Measurements from ENCODE around the gene ABCC11.
A peak's percentile ranks its signal among the peaks of the same experiment; 100 is the strongest.

The ABCC11 gene

DNA sequence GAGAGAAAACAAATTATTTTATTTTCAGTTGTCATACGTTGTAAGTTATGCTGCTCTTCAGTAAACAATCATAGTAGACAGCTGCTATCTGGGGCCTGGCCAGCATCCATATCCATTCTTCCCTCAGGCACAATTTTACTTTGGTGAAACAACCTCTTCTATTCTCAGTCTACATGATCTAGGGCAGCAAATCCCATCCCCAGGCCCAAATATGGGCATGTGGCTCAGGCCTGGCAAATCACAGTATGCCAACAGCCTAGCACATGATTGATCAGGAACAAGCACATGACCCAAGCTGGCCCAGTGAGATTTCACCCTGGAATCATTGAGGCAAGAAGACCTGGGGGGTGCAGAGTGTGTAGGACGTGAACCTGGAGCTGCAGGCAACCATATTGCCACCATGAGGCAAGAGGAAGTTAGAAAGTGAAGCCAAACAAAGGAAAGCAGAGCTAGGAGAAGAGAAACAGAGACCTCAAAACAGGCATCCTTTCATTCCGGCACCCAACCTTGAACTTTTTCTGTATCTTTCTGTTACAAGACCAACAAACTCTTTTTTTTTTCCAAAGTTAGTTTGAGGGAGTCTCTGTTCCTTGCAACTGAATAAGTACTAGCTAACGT lies 81.3 kb downstream of the ABCC11 start:
- H3K36me3 ChIP-seq, result no peaks in the 10 kb centered on the region
- no peak overlapping the region for H3K27ac ChIP-seq
- H3K27me3 ChIP-seq, result peaks cover 0 to 2% of the 10 kb centered on the region in 2 donors
- no peak for DNase-seq
- no peaks in the 10 kb centered on the region for H3K9me3 ChIP-seq
- no peak overlapping the region for H3K4me3 ChIP-seq
- intact Hi-C loops (cut with DNase I; ENCODE audit: low total_unique reads), result no loop called here
- H3K4me1 ChIP-seq, result peaks cover 0 to 4% (median 2%) of the 10 kb centered on the region in 4 donors
- no peak for TF ChIP-seq CTCF (IDR thresholded peaks at IDR 0.05)

DNA sequence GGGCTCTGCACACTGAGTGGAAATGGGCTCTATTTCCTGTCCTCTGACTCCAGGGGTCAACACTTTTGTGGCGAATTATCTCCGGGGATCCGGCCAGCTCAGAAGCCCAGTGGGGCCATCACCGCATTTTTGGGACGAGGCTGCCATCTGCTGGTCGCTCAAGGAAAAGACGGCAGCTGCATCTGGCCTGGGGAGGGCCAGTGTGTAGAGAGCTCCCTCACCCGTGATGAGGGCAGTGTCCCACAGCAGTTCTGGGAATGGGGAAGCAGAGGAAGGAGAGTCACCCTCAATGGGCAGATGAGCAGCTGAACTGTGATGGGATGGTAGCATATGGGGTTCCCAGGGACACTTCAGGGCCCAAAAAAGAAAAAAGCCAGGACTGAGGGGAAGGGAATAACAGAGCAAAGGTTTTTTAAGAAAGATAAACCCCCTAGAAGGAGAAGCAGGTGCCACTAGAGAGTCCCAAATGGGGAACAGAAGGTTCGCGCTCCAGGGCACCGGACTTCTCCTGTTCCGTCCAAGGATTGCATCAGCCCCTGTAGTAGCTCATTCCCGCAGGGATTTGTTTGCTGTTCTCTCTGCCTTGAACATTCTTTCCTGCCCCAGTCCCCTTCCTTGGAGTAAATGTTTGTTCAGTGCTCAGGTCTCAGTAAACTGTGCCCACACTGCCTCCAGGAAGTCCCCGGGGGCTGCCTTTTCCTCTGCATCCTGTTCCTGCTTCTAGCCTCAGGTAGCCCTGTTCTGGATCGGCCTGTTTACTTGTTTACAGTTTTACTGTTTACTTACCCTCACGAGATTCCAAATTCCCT lies 82.2 kb downstream of the ABCC11 start:
- H3K9me3 ChIP-seq, result no peaks in the 10 kb centered on the region
- no peaks in the 10 kb centered on the region for H3K36me3 ChIP-seq
- H3K27me3 ChIP-seq, result peaks cover 0 to 2% of the 10 kb centered on the region in 2 donors
- H3K4me1 ChIP-seq, result peaks cover 0 to 4% (median 2%) of the 10 kb centered on the region in 4 donors
- peak; percentile 64 to 84 for DNase-seq
- intact Hi-C loops (cut with DNase I; ENCODE audit: low total_unique reads), result loop anchor here (5.0 kb wide), 1 partner anchor 1128 kb away; no protein-coding TSS in a partner anchor
- peak; percentile 76 to 79 for TF ChIP-seq CTCF (IDR thresholded peaks at IDR 0.05)
- no peak overlapping the region for H3K27ac ChIP-seq
- H3K4me3 ChIP-seq, result no peak overlapping the region

GRCh38 chr16:48162839-48163410 lies 84.4 kb downstream of the ABCC11 start:
- H3K36me3 ChIP-seq, result no peaks in the 10 kb centered on the region
- no peak overlapping the region for H3K27ac ChIP-seq
- TF ChIP-seq CTCF (IDR thresholded peaks at IDR 0.05), result no peak
- H3K4me3 ChIP-seq, result no peak overlapping the region
- H3K4me1 ChIP-seq, result peaks cover 0 to 4% (median 2%) of the 10 kb centered on the region in 4 donors
- H3K9me3 ChIP-seq, result no peaks in the 10 kb centered on the region
- no peak for DNase-seq
- intact Hi-C loops (cut with DNase I; ENCODE audit: low total_unique reads), result loop anchor here (5.0 kb wide), 1 partner anchor 1126 kb away; no protein-coding TSS in a partner anchor
- H3K27me3 ChIP-seq, result peaks cover 0 to 6% of the 10 kb centered on the region in 2 donors

DNA sequence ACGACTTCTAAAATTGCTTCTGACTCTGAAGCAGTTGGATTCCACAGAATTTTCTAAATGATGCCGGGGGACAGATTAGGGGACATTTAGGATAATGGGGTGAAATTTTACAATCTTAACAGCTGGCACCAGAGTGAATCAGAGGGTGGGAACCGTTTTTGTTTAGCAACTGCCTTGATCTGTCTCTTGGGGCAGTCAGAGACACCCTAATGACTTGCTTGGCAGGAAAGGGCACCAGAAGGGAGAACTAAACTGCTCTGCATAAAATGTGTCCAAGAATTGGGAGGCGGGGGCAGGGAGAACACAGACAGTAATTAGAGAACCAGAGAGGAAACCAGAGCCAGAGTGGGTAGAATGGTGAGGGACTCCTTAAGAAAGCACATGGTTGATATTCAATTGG lies 85.4 kb downstream of the ABCC11 start:
- TF ChIP-seq CTCF (IDR thresholded peaks at IDR 0.05), result no peak
- DNase-seq, result no peak
- Histone ChIP-seq H3K4me3 (no peak overlapping the region), H3K27me3 (peaks cover 0 to 11% of the 10 kb centered on the region in 2 donors), H3K36me3 (no peaks in the 10 kb centered on the region), H3K4me1 (peaks cover 0 to 4% (median 2%) of the 10 kb centered on the region in 4 donors), H3K9me3 (no peaks in the 10 kb centered on the region), H3K27ac (no peak overlapping the region)
- intact Hi-C loops (cut with DNase I; ENCODE audit: low total_unique reads), result loop anchor here (5.0 kb wide), 1 partner anchor 1125 kb away; no protein-coding TSS in a partner anchor

DNA sequence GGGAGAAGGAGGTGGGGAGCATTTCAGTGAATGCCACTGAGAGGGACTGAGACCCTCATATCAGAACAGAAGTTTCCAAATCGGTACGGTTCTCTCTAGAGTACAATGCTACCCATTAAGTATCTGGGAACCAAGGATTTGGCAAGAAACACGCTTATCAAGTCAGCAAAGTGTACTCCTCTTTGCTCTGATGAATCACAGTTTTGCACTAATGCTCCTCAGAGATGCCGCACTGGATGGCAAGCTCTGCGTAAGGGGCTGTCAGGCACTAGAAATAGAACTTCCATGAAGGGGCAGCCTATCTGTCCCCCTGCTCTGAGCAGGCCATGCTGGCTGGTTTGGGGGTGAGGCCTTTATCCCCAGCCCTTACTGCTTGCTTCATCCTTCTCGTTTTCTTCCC lies 86.8 kb downstream of the ABCC11 start:
- Histone ChIP-seq H3K36me3 (no peaks in the 10 kb centered on the region), H3K4me1 (peaks cover 0 to 8% (median 2%) of the 10 kb centered on the region in 4 donors), H3K4me3 (no peak overlapping the region), H3K9me3 (no peaks in the 10 kb centered on the region), H3K27me3 (peaks cover 0 to 22% of the 10 kb centered on the region in 2 donors), H3K27ac (no peak overlapping the region)
- intact Hi-C loops (cut with DNase I; ENCODE audit: low total_unique reads), result loop anchor here (5.0 kb wide), 1 partner anchor 1123 kb away; no protein-coding TSS in a partner anchor
- DNase-seq, result no peak
- no peak for TF ChIP-seq CTCF (IDR thresholded peaks at IDR 0.05)

All from tibial artery (tissue), 4 donors.